B cell (primary cell): ENCODE data around the gene ARHGEF38. TPM values are rescaled to one million over a fixed set of nuclear protein-coding genes. Genes with fewer than 3 reads are reported as not detected.

Experiments used
- ATAC-seq: fragments of 200-7000 bp; cut with Tn5 transposase; one replicate; pipeline ENCODE4 v1.10.0; 2021; ENCODE audit warnings: low read depth, mild to moderate bottlenecking, moderate number of reproducible peaks, moderate library complexity
- CTCF ChIA-PET: fragments of 350-600 bp; sonication (Branson Sonifier 250); formaldehyde crosslinking; loops from one replicate; lab custom pipeline; 2021; ENCODE audit warnings: antibody characterized with exemption, inconsistent platforms; lab: Charles Lee
- POLR2A ChIA-PET: fragments of 350-600 bp; sonication (Branson Sonifier 250); formaldehyde crosslinking; loops from one replicate; lab custom pipeline; 2021; ENCODE audit warnings: antibody characterized with exemption; lab: Charles Lee
- DNase-seq: peaks from one replicate; pipeline ENCODE4 v3.0.0; 2013
- H2AFZ ChIP-seq: 2 replicates; pipeline ENCODE4 v1.6.1; 2012; ENCODE audit warnings: mild to moderate bottlenecking, low read depth, low read length; ENCODE audit not compliant: insufficient read depth, poor library complexity, severe bottlenecking
- H3K27ac ChIP-seq, 2 donors: 1 replicate in 1 of 2; 2 replicates in 1 of 2; pipeline ENCODE4 v1.5.1; 2012 to 2013; ENCODE audit warnings: low read length in 2 of 2, mild to moderate bottlenecking in 2 of 2, moderate library complexity in 1 of 2
- H3K27me3 ChIP-seq, 4 experiments: fragments of 200-600 bp in 1 of 4; sonication (generic) in 1 of 4; replicated peaks in 1 of 4; 1 replicate in 2 of 4; 2 replicates in 2 of 4; pipeline versions ENCODE4 v1.6.1 to v1.7.0; 2013 to 2016; ENCODE audit warnings: low read length in 3 of 4, mild to moderate bottlenecking in 2 of 4, mixed read lengths in 1 of 4, moderate library complexity in 1 of 4; ENCODE audit not compliant: insufficient read depth in 4 of 4, control insufficient read depth in 3 of 4; ENCODE audit errors: control extremely low read depth in 1 of 4
- H3K36me3 ChIP-seq, 2 experiments: replicated peaks in 1 of 2; 1 replicate in 1 of 2; 2 replicates in 1 of 2; pipeline versions ENCODE4 v1.6.1 to v1.7.1; 2013; ENCODE audit warnings: low read length in 1 of 2; ENCODE audit not compliant: insufficient read depth in 2 of 2, control insufficient read depth in 1 of 2; ENCODE audit errors: control extremely low read depth in 1 of 2, extremely low read depth in 1 of 2
- H3K4me1 ChIP-seq, 2 donors: fragments of 200-600 bp in 1 of 2; sonication (generic) in 1 of 2; 1 replicate in 1 of 2; 2 replicates in 1 of 2; pipeline versions ENCODE4 v1.5.1 to v1.6.1; 2013 to 2017; ENCODE audit warnings: low read length in 2 of 2; ENCODE audit not compliant: control insufficient read depth in 2 of 2, insufficient read depth in 2 of 2
- H3K4me2 ChIP-seq: replicated peaks from 2 replicates; pipeline ENCODE3; 2012; ENCODE audit warnings: mild to moderate bottlenecking, low read depth, low read length; ENCODE audit not compliant: poor library complexity, severe bottlenecking
- H3K4me3 ChIP-seq, 5 experiments: fragments of 200-600 bp in 1 of 5; sonication (generic) in 1 of 5; 1 replicate in 3 of 5; 2 replicates in 2 of 5; pipeline versions ENCODE4 v1.5.1 to v1.7.0; 2011 to 2016; ENCODE audit warnings: low read length in 4 of 5, mild to moderate bottlenecking in 4 of 5, low read depth in 2 of 5, control low read depth in 1 of 5, moderate library complexity in 1 of 5; ENCODE audit not compliant: insufficient read depth in 1 of 5; ENCODE audit errors: control extremely low read depth in 1 of 5, extremely low read depth in 1 of 5
- H3K79me2 ChIP-seq: fragments of 200-600 bp; sonication (generic); one replicate; pipeline ENCODE4 v1.6.0; 2016; ENCODE audit warnings: low read length; ENCODE audit not compliant: control insufficient read depth, insufficient read depth
- H3K9ac ChIP-seq: fragments of 200-600 bp; sonication (generic); 2 replicates; pipeline ENCODE4 v1.6.1; 2017; ENCODE audit warnings: mild to moderate bottlenecking, low read length, moderate library complexity
- H3K9me3 ChIP-seq, 3 donors: one replicate each; pipeline versions ENCODE4 v1.6.1 to v1.7.1; 2013; ENCODE audit warnings: low read length in 2 of 3; ENCODE audit not compliant: control insufficient read depth in 2 of 3, insufficient read depth in 1 of 3; ENCODE audit errors: control extremely low read depth in 1 of 3
- H4K20me1 ChIP-seq: 2 replicates; pipeline ENCODE4 v1.6.0; 2012; ENCODE audit warnings: mild to moderate bottlenecking, low read length; ENCODE audit not compliant: insufficient read depth, control insufficient read depth, poor library complexity, severe bottlenecking
- H3K27ac Mint-ChIP-seq: one replicate; pipeline ENCODE4 v1.8.0; 2021; ENCODE audit warnings: mixed read lengths
- H3K27me3 Mint-ChIP-seq: one replicate; pipeline ENCODE4 v1.8.0; 2021; ENCODE audit warnings: mixed read lengths
- H3K4me1 Mint-ChIP-seq: one replicate; pipeline ENCODE4 v1.8.0; 2021; ENCODE audit warnings: mixed read lengths
- H3K4me3 Mint-ChIP-seq: one replicate; pipeline ENCODE4 v1.8.0; 2021; ENCODE audit warnings: mixed read lengths
- H3K9me3 Mint-ChIP-seq: one replicate; pipeline ENCODE4 v1.8.0; 2022; ENCODE audit warnings: mixed read lengths; ENCODE audit not compliant: insufficient read depth
- CTCF ChIP-seq: fragments of 200-600 bp; IDR thresholded peaks from one replicate; pipeline ENCODE4 v1.8.0; 2022; ENCODE audit warnings: antibody characterized with exemption, mild to moderate bottlenecking
- EZH2 ChIP-seq: IDR thresholded peaks from 2 replicates; pipeline ENCODE4 v1.6.1; 2012; ENCODE audit warnings: borderline replicate concordance, low read depth, mild to moderate bottlenecking, moderate library complexity, low read length; ENCODE audit not compliant: insufficient read depth, poor library complexity, severe bottlenecking
- WGBS: methylation state at CpG from one replicate; pipeline ENCODE4 v1.1.5; 2013; ENCODE audit warnings: missing lambda C conversion rate; ENCODE audit not compliant: insufficient coverage; 5-methylcytosine and 5-hydroxymethylcytosine counted together
- intact Hi-C: fragments of 100-400 bp; cut with micrococcal nuclease; formaldehyde crosslinking; loops from one replicate; pipeline ENCODE4 v1.10.0; 2022
- polyA plus RNA-seq: library from polyadenylated mRNA; depleted of rRNA; stranded (reverse); fragments of >200 nt; gene quantifications from 2 replicates; pipeline ENCODE4 v1.2.3, GENCODE V29; 2012
- total RNA-seq, 2 donors: library from RNA; stranded (reverse); fragments of 120-200 nt in 1 of 2; gene quantifications; 1 replicate in 1 of 2; 2 replicates in 1 of 2; pipeline versions ENCODE4 v1.2.3 to v1.2.4, GENCODE V29; 2013 to 2022

The ARHGEF38 gene
- total and polyA plus RNA-seq, 2 donors (not counting 1 experiment from before 2014, with no cell fraction given) = not detected

DNA sequence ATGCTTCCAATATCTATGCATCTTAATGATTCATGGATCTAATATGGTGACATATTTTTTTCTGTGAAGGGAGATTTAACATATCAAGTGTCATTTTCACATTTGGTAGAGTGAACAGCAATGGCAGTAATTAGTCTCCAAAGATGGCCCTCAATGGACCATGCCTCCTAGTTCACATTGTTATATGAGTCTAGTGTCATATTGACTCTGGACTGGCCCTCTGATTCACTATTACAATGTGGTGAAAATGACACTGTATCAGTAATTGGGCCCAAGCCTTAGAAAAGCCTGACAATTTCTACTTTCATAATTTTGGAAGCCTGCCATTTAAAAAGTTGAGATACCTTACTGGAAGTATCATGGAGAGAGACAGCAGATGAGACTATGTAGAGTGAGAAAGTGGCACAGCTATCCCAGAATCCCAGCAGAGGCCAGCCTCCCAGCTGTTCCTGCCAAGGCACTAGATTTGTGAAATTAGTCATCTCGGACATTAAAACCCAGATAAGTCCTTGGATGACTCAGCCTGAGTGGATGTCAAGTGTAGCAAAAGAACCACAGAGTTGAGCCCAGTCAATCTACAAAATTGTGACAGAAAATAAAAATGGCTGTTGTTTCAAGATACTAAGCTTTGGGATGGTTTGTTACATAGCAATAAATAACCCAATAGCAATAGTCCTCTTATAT is 68.4 kb downstream of the ARHGEF38 start:
- CTCF ChIA-PET = no interaction called here
- 83% methylated on average over 1 of the region's 1 CpG for WGBS
- Mint-ChIP-seq H3K4me3 (no peak overlapping the region), H3K4me1 (no peaks in the 10 kb centered on the region), H3K27me3 (no peaks in the 10 kb centered on the region), H3K9me3 (no peaks in the 10 kb centered on the region), H3K27ac (no peak overlapping the region)
- no peaks in the 10 kb centered on the region for H3K36me3 ChIP-seq
- POLR2A ChIA-PET = no interaction called here
- TF ChIP-seq EZH2 (no peak), CTCF (no peak)
- no peak for ATAC-seq
- H3K9ac ChIP-seq = no peak overlapping the region
- intact Hi-C loops = no loop called here
- no peak overlapping the region for H3K27ac ChIP-seq
- no peaks in the 10 kb centered on the region for H3K27me3 ChIP-seq
- H2AFZ ChIP-seq = no peak overlapping the region
- H3K4me1 ChIP-seq = no peaks in the 10 kb centered on the region
- H3K4me3 ChIP-seq = no peak overlapping the region
- H3K9me3 ChIP-seq = no peaks in the 10 kb centered on the region
- no peaks in the 10 kb centered on the region for H3K79me2 ChIP-seq
- H4K20me1 ChIP-seq = no peaks in the 10 kb centered on the region
- DNase-seq = no peak
- no peak overlapping the region for H3K4me2 ChIP-seq

- no peak overlapping the region for H3K9ac ChIP-seq
- no peak overlapping the region for H3K27ac ChIP-seq
- WGBS = 100% methylated on average over 1 of the region's 4 CpGs
- no peak overlapping the region for H3K4me3 Mint-ChIP-seq
- H3K27ac Mint-ChIP-seq = no peak overlapping the region
- H4K20me1 ChIP-seq = no peaks in the 10 kb centered on the region
- ChIA-PET CTCF (no interaction called here), POLR2A (no interaction called here)
- TF ChIP-seq CTCF (no peak), EZH2 (no peak)
- H2AFZ ChIP-seq = no peak overlapping the region
- H3K9me3 Mint-ChIP-seq = no peaks in the 10 kb centered on the region
- ATAC-seq (no peak), DNase-seq (no peak)
- H3K9me3 ChIP-seq = no peaks in the 10 kb centered on the region
- H3K4me3 ChIP-seq = no peak overlapping the region
- no peak overlapping the region for H3K4me2 ChIP-seq
- H3K4me1 Mint-ChIP-seq = no peaks in the 10 kb centered on the region
- no peaks in the 10 kb centered on the region for H3K27me3 ChIP-seq
- intact Hi-C loops = no loop called here
- H3K36me3 ChIP-seq = no peaks in the 10 kb centered on the region
- no peaks in the 10 kb centered on the region for H3K4me1 ChIP-seq
- H3K79me2 ChIP-seq = no peaks in the 10 kb centered on the region
- peaks cover 4% of the 10 kb centered on the region for H3K27me3 Mint-ChIP-seq
These were observed 69.8 kb downstream of the ARHGEF38 start for GRCh38 chr4:105622269-105622668.
